Pancreas (tissue), 10 donors: ENCODE measurements around the gene TCN1. TPM values are rescaled to one million over a fixed set of nuclear protein-coding genes. Genes with fewer than 3 reads are reported as not detected.

Experiments used
- ATAC-seq, 4 donors: fragments of 200-7000 bp; cut with Tn5 transposase; one replicate each; pipeline versions ENCODE4 v1.8.0 to v1.9.1; 2020; ENCODE audit warnings: mild to moderate bottlenecking in 4 of 4, moderate library complexity in 4 of 4
- DNase-seq, 6 donors: peaks; one replicate each; pipeline ENCODE4 v3.0.0-alpha.2; 2020
- FAIRE-seq: peaks from 2 replicates; lab custom pipeline; 2012; peaks lifted over from hg19 to GRCh38; lab: Jason Lieb, UNC
- H3K27ac ChIP-seq, 4 donors: fragments of 200-600 bp; sonication (generic); 1 replicate in 3 of 4; 2 replicates in 1 of 4; pipeline versions ENCODE4 v1.5.0 to v1.8.0; 2020
- H3K27me3 ChIP-seq, 4 donors: fragments of 200-600 bp; one replicate each; pipeline ENCODE4 v1.8.0; 2021
- H3K36me3 ChIP-seq, 3 donors: fragments of 200-600 bp; sonication (generic) in 1 of 3; one replicate each; pipeline versions ENCODE4 v1.5.0 to v1.8.0; 2020 to 2021
- H3K4me1 ChIP-seq, 3 donors: fragments of 200-600 bp; one replicate each; pipeline ENCODE4 v1.8.0; 2021
- H3K4me3 ChIP-seq, 4 donors: fragments of 200-600 bp; sonication (generic) in 2 of 4; one replicate each; pipeline versions ENCODE4 v1.5.0 to v1.8.0; 2020 to 2021
- H3K9me3 ChIP-seq, 4 donors: fragments of 200-600 bp; one replicate each; pipeline ENCODE4 v1.8.0; 2021
- CTCF ChIP-seq, 4 donors: fragments of 200-600 bp; sonication (generic) in 3 of 4; IDR thresholded peaks; one replicate each; pipeline versions ENCODE4 v1.5.0 to v1.8.0; 2021; ENCODE audit warnings: antibody characterized with exemption in 4 of 4
- WGBS, 2 donors: extraction: QIAGEN DNeasy Blood & Tissue Kit; methylation state at CpG; one replicate each; pipeline ENCODE4 v1.1.7; 2013; 5-methylcytosine and 5-hydroxymethylcytosine counted together
- intact Hi-C, 3 donors: fragments of 100-400 bp; cut with DNase I; formaldehyde crosslinking; loops; one replicate each; pipeline versions ENCODE4 v1.11.1 to v1.14.2; 2022
- polyA plus RNA-seq, 2 donors: library from polyadenylated mRNA; stranded (reverse); fragments of 200-250 nt; gene quantifications; one replicate each; pipeline ENCODE4 v1.2.3, GENCODE V29; 2013
- total RNA-seq, 6 donors: library from RNA; stranded (reverse); fragmentation: NEBNext Ultra II Directional in 4 of 6; extraction: Animal tissue kit (Norgen Biotek cat#: 25700) in 4 of 6; gene quantifications; one replicate each; pipeline versions ENCODE4 v1.2.1 to v1.2.4, GENCODE V29; 2021 to 2023
- donor health status: healthy with polysubstance abuse.
- donor health status: DM: no; HTN: no; CAD: no; lungs with moderate emphysema.
- donor health status: DM: no; HTN: no; CAD: no.
- donor health status: control.
- donor health status: control.
- donor health status: Bipolar disorder and iron deficiency.
- donor health status: DM: yes; HTN: yes; CAD: no.
- donor health status: DM: no; HTN: no; CAD: no.
- donor health status: DM: no; HTN: no; CAD: no.
- donor health status: DM: yes; HTN: yes; CAD: no.

Gene TCN1
- total and polyA plus RNA-seq, 8 donors: 0.11 to 52.2 (median 4.1) TPM

GRCh38 chr11:59883597-59883996 is 17.3 kb upstream of the TCN1 start:
- 88 to 94% methylated on average over 1 of the region's 1 CpG for WGBS, 2 donors
- TF ChIP-seq CTCF (IDR thresholded peaks at IDR 0.05): no peak
- Histone ChIP-seq H3K4me3 (no peak overlapping the region), H3K9me3 (no peaks in the 10 kb centered on the region), H3K4me1 (no peaks in the 10 kb centered on the region), H3K27me3 (no peaks in the 10 kb centered on the region), H3K27ac (no peak overlapping the region), H3K36me3 (no peaks in the 10 kb centered on the region)
- intact Hi-C loops: no loop called here
- no peak for FAIRE-seq
- no peak for DNase-seq
- no peak for ATAC-seq

GRCh38 chr11:59879567-59879966 is 13.3 kb upstream of the TCN1 start:
- no peak for FAIRE-seq

GRCh38 chr11:59878575-59878974 is 12.3 kb upstream of the TCN1 start, which contains the start of gene OOSP3:
Gene OOSP3 (plus strand): TSS chr11:59878782. CDS start chr11:59878809, 27 bp downstream.
- peaks cover 12 to 17% (median 12%) of the 10 kb centered on the region in 3 donors for H3K4me1 ChIP-seq
- FAIRE-seq (no peak), DNase-seq (no peak), ATAC-seq (no peak)
- TF ChIP-seq CTCF (IDR thresholded peaks at IDR 0.05): no peak
- intact Hi-C loops: no loop called here
- H3K9me3 ChIP-seq: no peaks in the 10 kb centered on the region
- WGBS, 2 donors: 71 to 78% methylated on average over 5 of the region's 5 CpGs
- no peak within 1 kb of the TSS for H3K4me3 ChIP-seq
- no peaks in the 10 kb centered on the region for H3K27me3 ChIP-seq
- no peaks in the 10 kb centered on the region for H3K36me3 ChIP-seq
- H3K27ac ChIP-seq: no peak within 1 kb of the TSS

More at GRCh38 chr11:59879567-59879966, 13.3 kb upstream of the TCN1 start:
- WGBS, 2 donors: 63 to 75% methylated on average over 1 of the region's 1 CpG
- H3K27ac ChIP-seq: no peak overlapping the region
- DNase-seq (no peak), ATAC-seq (no peak)
- H3K4me1 ChIP-seq: peaks cover 12 to 17% (median 12%) of the 10 kb centered on the region in 3 donors
- intact Hi-C loops: no loop called here
- TF ChIP-seq CTCF (IDR thresholded peaks at IDR 0.05): no peak
- no peak overlapping the region for H3K4me3 ChIP-seq
- no peaks in the 10 kb centered on the region for H3K9me3 ChIP-seq
- H3K27me3 ChIP-seq: no peaks in the 10 kb centered on the region
- no peaks in the 10 kb centered on the region for H3K36me3 ChIP-seq

GRCh38 chr11:59877784-59878183 is 11.5 kb upstream of the TCN1 start:
- no peak for TF ChIP-seq CTCF (IDR thresholded peaks at IDR 0.05)
- no peaks in the 10 kb centered on the region for H3K27me3 ChIP-seq
- H3K4me1 ChIP-seq: peaks cover 12 to 17% (median 12%) of the 10 kb centered on the region in 3 donors
- no peak for ATAC-seq
- H3K27ac ChIP-seq: no peak overlapping the region
- intact Hi-C loops: no loop called here
- DNase-seq: no peak
- H3K4me3 ChIP-seq: no peak overlapping the region
- no peak for FAIRE-seq
- no peaks in the 10 kb centered on the region for H3K36me3 ChIP-seq
- no peaks in the 10 kb centered on the region for H3K9me3 ChIP-seq

GRCh38 chr11:59877325-59877724 is 11.0 kb upstream of the TCN1 start:
- peaks cover 12 to 17% (median 12%) of the 10 kb centered on the region in 3 donors for H3K4me1 ChIP-seq
- H3K4me3 ChIP-seq: no peak overlapping the region
- FAIRE-seq (no peak), ATAC-seq (no peak), DNase-seq (no peak)
- intact Hi-C loops: no loop called here
- no peaks in the 10 kb centered on the region for H3K36me3 ChIP-seq
- no peaks in the 10 kb centered on the region for H3K27me3 ChIP-seq
- no peaks in the 10 kb centered on the region for H3K9me3 ChIP-seq
- H3K27ac ChIP-seq: peak overlapping the region in 1 of 4 donors; percentile 30
- TF ChIP-seq CTCF (IDR thresholded peaks at IDR 0.05): no peak
